Measurements from ENCODE around the gene CKAP2L.

CKAP2L gene

DNA sequence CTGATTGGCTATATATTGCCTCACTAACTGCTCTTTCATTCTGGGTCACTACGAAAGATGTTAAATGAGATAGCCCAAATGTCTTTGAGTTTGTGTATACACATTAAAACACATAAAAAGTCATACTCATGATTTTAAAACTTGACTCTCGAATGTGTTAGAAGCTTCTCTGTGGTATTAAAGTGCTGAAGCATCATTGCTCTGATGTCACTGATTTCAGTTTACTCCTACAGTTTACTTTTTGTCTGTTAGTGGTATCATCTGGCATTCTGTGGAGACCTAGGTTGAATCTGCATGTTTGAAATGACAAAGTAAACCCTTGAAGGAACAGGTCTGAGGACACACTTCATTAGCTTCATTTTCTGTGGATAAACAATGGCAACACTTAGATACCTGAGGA, 32.9 kb downstream of the CKAP2L start:
- Histone ChIP-seq H3K9me3 (ENCODE audit: control insufficient read depth in 1 of 2, low read length in 2 of 2) (no peaks in the 10 kb centered on the region), H3K4me3 (ENCODE audit: low read depth in 1 of 2, low read length in 2 of 2) (no peak overlapping the region), H3K27ac (ENCODE audit: low read length) (no peak overlapping the region), H3K36me3 (ENCODE audit: control insufficient read depth in 1 of 2, insufficient read depth in 2 of 2, low read length in 2 of 2) (no peaks in the 10 kb centered on the region), H3K27me3 (ENCODE audit: low read depth, low read length) (no peaks in the 10 kb centered on the region), H3K4me1 (ENCODE audit: control insufficient read depth in 1 of 2, insufficient read depth in 2 of 2, low read length in 2 of 2) (no peaks in the 10 kb centered on the region)

DNA sequence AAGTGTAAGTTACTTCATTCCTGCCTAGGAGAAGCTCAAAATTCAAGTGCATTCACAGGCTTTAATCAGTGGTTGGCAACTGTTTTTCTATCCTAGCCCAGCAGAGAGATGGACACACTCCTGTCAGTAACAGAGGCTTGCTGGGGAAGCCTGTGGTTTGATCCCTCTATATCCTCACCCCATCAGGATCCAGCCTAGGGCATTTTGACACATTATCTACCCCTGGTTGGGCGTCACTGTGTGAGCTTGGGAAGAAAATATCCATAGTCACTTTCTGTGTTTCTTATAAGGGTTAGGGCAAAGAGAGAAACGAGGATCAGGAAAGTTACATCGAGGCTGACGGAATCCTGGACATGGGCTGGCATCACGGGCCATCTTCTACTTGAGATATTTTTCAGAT, 33.6 kb downstream of the CKAP2L start:
- Histone ChIP-seq H3K27ac (ENCODE audit: low read length) (no peak overlapping the region), H3K9me3 (ENCODE audit: control insufficient read depth in 1 of 2, low read length in 2 of 2) (no peaks in the 10 kb centered on the region), H3K4me1 (ENCODE audit: control insufficient read depth in 1 of 2, insufficient read depth in 2 of 2, low read length in 2 of 2) (no peaks in the 10 kb centered on the region), H3K27me3 (ENCODE audit: low read depth, low read length) (no peaks in the 10 kb centered on the region), H3K36me3 (ENCODE audit: control insufficient read depth in 1 of 2, insufficient read depth in 2 of 2, low read length in 2 of 2) (no peaks in the 10 kb centered on the region), H3K4me3 (ENCODE audit: low read depth in 1 of 2, low read length in 2 of 2) (no peak overlapping the region)

DNA sequence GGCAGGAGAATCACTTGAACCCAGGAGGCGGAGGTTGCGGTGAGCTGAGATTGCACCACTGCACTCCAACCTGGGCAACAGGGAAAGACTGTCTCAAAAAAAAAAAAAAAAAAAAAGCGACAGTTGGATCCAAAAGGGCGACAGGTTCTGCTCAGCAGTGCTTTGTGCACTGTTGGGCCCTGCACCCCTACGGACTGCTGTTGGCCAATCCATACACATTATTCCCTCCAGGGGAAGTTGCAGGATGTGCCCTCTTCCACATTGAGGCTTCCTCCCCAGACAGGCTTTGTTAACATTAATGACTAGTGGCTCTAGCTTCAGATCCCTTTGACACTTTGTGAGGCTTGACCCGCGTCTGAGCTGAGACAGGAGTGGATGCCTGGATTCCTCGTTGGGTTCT, 34.2 kb downstream of the CKAP2L start:
- Histone ChIP-seq H3K27ac (ENCODE audit: low read length) (no peak overlapping the region), H3K36me3 (ENCODE audit: control insufficient read depth in 1 of 2, insufficient read depth in 2 of 2, low read length in 2 of 2) (no peaks in the 10 kb centered on the region), H3K9me3 (ENCODE audit: control insufficient read depth in 1 of 2, low read length in 2 of 2) (no peaks in the 10 kb centered on the region), H3K4me1 (ENCODE audit: control insufficient read depth in 1 of 2, insufficient read depth in 2 of 2, low read length in 2 of 2) (no peaks in the 10 kb centered on the region), H3K27me3 (ENCODE audit: low read depth, low read length) (no peaks in the 10 kb centered on the region), H3K4me3 (ENCODE audit: low read depth in 1 of 2, low read length in 2 of 2) (no peak overlapping the region)

DNA sequence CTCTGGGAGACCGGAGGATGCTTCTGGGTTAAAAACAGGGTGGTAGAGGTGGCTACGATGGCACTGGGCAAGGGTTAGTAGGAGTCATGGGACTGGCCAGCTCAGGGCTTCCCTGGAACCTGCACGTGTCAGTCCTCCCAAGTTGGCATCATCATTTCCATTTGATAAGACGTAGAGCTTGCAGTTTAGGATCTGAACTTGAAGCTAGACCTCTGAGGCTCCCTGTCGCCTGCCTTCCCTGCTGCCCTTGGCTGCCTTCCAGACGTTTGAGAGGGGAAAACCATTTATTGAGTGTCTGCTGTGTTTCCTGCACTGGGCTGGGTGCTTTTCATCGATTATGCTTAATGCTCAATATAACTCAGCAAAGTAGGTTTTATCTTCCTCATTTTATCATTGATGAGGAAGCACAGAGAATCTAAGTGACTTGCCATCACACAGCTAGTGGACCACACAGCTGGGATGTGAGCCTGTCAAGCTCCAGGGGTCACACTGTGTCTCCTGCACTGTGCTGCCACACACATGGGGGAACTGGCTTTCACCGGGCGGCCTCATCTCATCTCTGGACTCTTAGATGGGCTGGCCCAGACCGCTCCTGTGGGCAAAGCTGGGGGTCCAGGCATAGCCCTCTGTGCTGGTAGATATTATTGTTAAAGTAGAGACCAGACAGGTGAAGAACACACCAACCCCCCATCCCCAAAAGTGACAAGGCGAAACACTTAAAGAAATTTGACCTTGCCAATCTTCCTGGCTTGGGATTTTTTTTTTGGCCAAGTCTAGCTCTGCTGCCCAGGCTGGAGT, 35.8 kb downstream of the CKAP2L start:
- Histone ChIP-seq H3K27me3 (ENCODE audit: low read depth, low read length) (no peaks in the 10 kb centered on the region), H3K27ac (ENCODE audit: low read length) (no peak overlapping the region), H3K4me1 (ENCODE audit: control insufficient read depth in 1 of 2, insufficient read depth in 2 of 2, low read length in 2 of 2) (no peaks in the 10 kb centered on the region), H3K36me3 (ENCODE audit: control insufficient read depth in 1 of 2, insufficient read depth in 2 of 2, low read length in 2 of 2) (no peaks in the 10 kb centered on the region), H3K9me3 (ENCODE audit: control insufficient read depth in 1 of 2, low read length in 2 of 2) (no peaks in the 10 kb centered on the region), H3K4me3 (ENCODE audit: low read depth in 1 of 2, low read length in 2 of 2) (no peak overlapping the region)

DNA sequence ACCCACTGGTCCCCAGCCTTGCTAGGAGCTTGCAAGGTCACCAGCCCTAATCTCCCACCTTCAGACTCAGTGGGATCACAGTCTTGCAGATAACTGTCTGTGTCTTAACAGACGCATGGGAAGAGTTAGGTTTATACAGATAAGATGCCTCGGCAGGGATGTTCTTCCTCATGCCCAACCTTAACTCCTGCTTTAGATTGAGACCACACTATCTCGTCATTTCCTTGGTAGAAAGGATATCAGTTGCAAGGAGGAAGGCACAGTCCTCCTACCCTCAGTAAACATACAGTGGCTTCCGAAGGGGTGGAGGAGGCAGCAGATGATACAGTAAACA, 36.4 kb downstream of the CKAP2L start:
- H3K4me3 ChIP-seq (ENCODE audit: low read depth in 1 of 2, low read length in 2 of 2), result no peak overlapping the region
- no peaks in the 10 kb centered on the region for H3K36me3 ChIP-seq (ENCODE audit: control insufficient read depth in 1 of 2, insufficient read depth in 2 of 2, low read length in 2 of 2)
- H3K9me3 ChIP-seq (ENCODE audit: control insufficient read depth in 1 of 2, low read length in 2 of 2), result no peaks in the 10 kb centered on the region
- no peaks in the 10 kb centered on the region for H3K27me3 ChIP-seq (ENCODE audit: low read depth, low read length)
- H3K4me1 ChIP-seq (ENCODE audit: control insufficient read depth in 1 of 2, insufficient read depth in 2 of 2, low read length in 2 of 2), result no peaks in the 10 kb centered on the region
- H3K27ac ChIP-seq (ENCODE audit: low read length), result no peak overlapping the region

DNA sequence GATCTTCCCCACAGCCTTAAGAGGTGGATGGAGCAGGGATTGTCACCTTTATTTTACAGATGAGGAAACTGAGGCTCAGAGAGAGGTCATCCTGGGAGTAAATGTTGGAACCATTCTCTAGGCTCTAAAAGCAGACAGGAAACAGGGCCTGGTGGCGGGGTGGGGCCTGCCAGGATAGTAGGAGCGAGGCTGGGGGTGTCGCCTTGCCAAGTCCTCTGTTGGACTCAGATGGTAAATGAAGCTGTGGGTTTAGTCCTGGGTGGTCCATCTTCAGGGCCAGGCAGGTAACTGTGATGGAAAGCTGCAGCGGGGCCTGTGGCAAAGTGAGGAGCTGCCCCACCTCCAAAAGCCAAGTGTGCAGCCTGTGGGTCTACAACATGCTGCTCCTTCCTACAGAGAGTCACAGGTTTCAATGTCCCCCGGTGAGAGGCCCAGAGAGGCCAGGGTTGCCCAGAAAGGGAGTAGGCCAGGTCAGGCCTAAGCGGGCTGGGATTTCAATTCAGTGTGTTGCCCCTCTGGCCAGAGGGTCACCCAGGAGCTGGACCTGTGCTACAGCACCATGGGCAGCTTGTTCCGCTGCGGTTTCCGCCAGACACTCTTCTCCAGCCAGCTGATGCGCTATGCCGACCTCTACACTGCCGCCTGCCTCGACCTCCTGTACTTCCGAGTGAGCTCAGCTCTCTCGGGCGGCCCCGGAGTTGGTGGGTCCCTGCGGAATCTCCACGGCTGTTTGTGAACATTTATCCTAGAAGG, 37.0 kb downstream of the CKAP2L start:
- Histone ChIP-seq H3K36me3 (ENCODE audit: control insufficient read depth in 1 of 2, insufficient read depth in 2 of 2, low read length in 2 of 2) (no peaks in the 10 kb centered on the region), H3K27me3 (ENCODE audit: low read depth, low read length) (no peaks in the 10 kb centered on the region), H3K27ac (ENCODE audit: low read length) (no peak overlapping the region), H3K4me1 (ENCODE audit: control insufficient read depth in 1 of 2, insufficient read depth in 2 of 2, low read length in 2 of 2) (no peaks in the 10 kb centered on the region), H3K9me3 (ENCODE audit: control insufficient read depth in 1 of 2, low read length in 2 of 2) (no peaks in the 10 kb centered on the region), H3K4me3 (ENCODE audit: low read depth in 1 of 2, low read length in 2 of 2) (no peak overlapping the region)

DNA sequence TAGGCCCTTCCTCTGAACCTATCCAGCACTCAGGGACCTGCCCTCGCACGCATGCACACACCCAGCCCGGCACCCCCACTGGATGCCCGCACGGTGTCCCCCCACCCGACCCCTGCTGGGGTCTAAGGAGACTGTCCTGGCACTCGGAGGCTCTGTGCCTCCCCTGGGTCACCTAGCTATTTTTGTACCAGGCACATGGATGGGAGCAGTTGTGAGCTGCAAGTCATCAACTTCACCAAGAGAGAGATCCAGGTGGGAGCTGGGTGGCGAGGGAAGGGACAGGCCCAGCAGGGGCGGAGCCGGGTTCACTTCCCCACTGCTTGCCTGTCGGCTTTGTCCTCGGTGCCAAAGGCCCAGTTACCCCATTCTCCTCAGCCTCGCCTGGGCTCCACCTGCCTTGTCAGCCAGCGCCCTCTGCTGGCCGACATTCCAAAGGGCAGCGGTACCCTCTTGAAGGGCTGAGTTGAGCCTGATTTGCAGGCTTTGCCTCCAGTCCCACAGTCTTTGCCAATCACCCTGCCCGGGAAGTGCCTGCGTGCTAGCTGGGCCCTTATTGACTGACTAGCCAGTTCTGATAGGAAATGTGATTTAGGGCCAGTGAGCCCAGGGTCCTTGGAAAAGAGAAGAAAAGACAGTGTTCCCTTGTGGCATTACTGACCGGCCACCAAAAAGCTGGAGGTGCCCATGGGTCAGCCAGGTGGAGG, 37.8 kb downstream of the CKAP2L start:
- Histone ChIP-seq H3K4me3 (ENCODE audit: low read depth in 1 of 2, low read length in 2 of 2) (no peak overlapping the region), H3K27me3 (ENCODE audit: low read depth, low read length) (no peaks in the 10 kb centered on the region), H3K9me3 (ENCODE audit: control insufficient read depth in 1 of 2, low read length in 2 of 2) (no peaks in the 10 kb centered on the region), H3K27ac (ENCODE audit: low read length) (no peak overlapping the region), H3K36me3 (ENCODE audit: control insufficient read depth in 1 of 2, insufficient read depth in 2 of 2, low read length in 2 of 2) (no peaks in the 10 kb centered on the region), H3K4me1 (ENCODE audit: control insufficient read depth in 1 of 2, insufficient read depth in 2 of 2, low read length in 2 of 2) (no peaks in the 10 kb centered on the region)

DNA sequence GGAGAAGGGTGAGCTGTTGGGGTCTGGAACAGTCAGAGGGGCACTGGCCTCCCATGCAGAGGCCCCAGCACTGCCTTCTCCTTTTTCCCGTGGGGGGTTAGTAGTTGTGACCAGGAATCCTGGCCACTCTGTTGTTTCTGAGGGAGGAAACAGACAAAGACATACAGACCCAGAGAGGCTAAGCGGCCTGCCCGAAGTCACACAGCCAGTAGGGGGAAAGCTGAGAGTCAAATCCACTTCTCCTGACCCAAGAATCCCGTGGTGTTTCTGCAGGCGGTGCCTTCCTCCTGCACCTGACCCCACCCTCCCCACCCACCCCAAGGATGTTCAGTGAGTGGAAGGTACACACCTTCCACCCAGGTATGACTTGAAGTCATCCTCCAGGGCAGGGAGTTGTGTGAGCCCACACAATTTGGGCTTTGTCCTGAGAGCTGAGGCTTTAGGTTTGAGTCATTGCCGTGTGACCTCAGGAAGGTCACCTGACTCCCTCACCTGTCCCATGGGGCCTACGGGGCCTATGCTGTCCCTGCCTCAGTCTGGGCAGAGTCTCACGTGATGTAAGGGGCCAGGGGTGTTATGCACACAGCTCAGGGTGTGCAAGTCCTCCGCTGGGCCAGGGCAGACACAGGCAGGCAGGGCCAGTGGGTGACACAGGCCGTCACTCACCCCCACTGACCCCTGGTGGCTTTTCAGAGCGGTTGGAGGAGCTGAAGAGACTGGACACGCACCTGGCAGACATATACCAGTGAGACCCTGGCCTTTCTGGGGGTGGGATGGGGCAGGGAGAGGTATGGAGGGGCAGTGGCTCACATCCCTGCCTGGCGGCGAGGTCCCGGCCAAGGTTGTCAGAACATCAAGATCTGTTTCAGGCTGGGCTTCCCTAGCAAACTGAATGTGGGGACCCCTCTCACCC, 38.6 kb downstream of the CKAP2L start:
- Histone ChIP-seq H3K27ac (ENCODE audit: low read length) (no peak overlapping the region), H3K9me3 (ENCODE audit: control insufficient read depth in 1 of 2, low read length in 2 of 2) (no peaks in the 10 kb centered on the region), H3K36me3 (ENCODE audit: control insufficient read depth in 1 of 2, insufficient read depth in 2 of 2, low read length in 2 of 2) (no peaks in the 10 kb centered on the region), H3K4me1 (ENCODE audit: control insufficient read depth in 1 of 2, insufficient read depth in 2 of 2, low read length in 2 of 2) (no peaks in the 10 kb centered on the region), H3K27me3 (ENCODE audit: low read depth, low read length) (no peaks in the 10 kb centered on the region), H3K4me3 (ENCODE audit: low read depth in 1 of 2, low read length in 2 of 2) (no peak overlapping the region)

DNA sequence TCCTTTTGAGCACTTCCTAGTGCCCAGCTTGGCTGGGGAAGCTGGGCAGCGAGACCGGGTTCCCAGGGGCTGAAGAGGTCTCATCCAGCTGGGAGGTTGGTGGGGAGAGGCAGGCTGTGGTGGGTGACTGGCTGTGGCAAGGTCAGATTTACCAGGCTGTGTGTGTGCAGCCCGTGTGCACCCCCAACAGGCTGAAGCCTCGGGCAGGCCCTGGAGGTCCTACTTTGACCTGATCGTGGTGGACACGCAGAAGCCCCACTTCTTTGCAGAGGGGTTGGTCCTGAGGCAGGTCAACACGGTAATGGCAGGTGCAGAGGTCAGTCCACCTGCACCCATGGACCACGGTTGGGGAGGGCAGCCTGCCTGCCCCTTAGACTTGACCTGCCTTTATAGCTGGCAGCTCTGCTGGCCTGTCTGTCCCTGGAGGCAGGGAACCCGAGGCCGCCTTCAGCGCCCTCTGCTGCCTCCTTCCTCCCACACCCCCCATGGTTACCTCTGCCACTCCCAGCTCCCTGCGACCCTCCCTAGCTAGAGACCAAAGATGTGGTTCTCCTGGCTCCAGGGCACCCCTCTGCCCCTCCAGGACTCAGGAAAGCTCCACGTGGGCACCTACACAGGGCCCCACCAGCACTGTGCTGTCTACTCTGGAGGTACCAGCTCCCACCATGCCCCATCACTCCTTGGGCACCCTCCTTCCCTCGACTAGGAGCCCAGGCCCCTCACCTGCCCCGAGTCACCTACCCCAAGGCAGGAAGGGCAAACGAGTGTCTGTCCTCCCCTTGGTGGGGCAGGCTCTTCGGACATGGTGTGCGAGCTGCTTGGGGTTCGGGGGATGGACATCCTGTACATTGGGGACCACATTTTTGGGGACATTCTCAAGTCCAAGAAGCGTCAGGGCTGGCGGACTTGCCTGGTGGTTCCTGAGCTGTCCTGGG, 39.6 kb downstream of the CKAP2L start:
- H3K9me3 ChIP-seq (ENCODE audit: control insufficient read depth in 1 of 2, low read length in 2 of 2), result no peaks in the 10 kb centered on the region
- no peaks in the 10 kb centered on the region for H3K36me3 ChIP-seq (ENCODE audit: control insufficient read depth in 1 of 2, insufficient read depth in 2 of 2, low read length in 2 of 2)
- H3K4me1 ChIP-seq (ENCODE audit: control insufficient read depth in 1 of 2, insufficient read depth in 2 of 2, low read length in 2 of 2), result no peaks in the 10 kb centered on the region
- H3K27ac ChIP-seq (ENCODE audit: low read length), result no peak overlapping the region
- H3K27me3 ChIP-seq (ENCODE audit: low read depth, low read length), result no peaks in the 10 kb centered on the region
- H3K4me3 ChIP-seq (ENCODE audit: low read depth in 1 of 2, low read length in 2 of 2), result no peak overlapping the region

DNA sequence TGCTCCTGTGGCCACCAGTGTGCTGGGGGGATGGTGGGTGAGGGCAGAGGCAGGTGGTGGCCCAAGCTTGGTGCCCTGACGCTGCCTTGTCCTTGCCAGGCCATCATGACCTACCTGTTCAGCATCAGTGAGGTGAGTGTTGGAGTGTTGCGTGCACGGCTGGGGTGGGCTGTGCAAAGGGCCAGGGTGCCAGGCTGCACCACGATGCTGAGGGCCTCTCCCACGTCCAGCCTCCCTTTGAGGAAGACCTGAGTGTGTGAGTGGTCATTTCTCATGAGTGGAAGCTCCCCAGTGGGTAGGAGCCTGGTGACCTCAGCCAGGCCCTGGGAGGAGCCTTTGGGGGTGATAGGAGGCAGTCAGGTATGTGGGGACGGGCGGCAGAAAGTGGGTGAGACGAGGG, 40.4 kb downstream of the CKAP2L start:
- no peaks in the 10 kb centered on the region for H3K9me3 ChIP-seq (ENCODE audit: control insufficient read depth in 1 of 2, low read length in 2 of 2)
- no peaks in the 10 kb centered on the region for H3K27me3 ChIP-seq (ENCODE audit: low read depth, low read length)
- no peak overlapping the region for H3K4me3 ChIP-seq (ENCODE audit: low read depth in 1 of 2, low read length in 2 of 2)
- H3K36me3 ChIP-seq (ENCODE audit: control insufficient read depth in 1 of 2, insufficient read depth in 2 of 2, low read length in 2 of 2), result no peaks in the 10 kb centered on the region
- no peak overlapping the region for H3K27ac ChIP-seq (ENCODE audit: low read length)
- no peaks in the 10 kb centered on the region for H3K4me1 ChIP-seq (ENCODE audit: control insufficient read depth in 1 of 2, insufficient read depth in 2 of 2, low read length in 2 of 2)
